GM12878 (cell line): ENCODE data around the gene PMM2. TPM values are rescaled to one million over a fixed set of nuclear protein-coding genes. Genes with fewer than 3 reads are reported as not detected.

Experiments used
- ATAC-seq: fragments of 200-7000 bp; cut with Tn5 transposase; 3 replicates; pipeline ENCODE4 v1.9.1; 2020; ENCODE audit warnings: mild to moderate bottlenecking, moderate library complexity
- BruUV-seq: library from RNA; stranded (reverse); fragments of 400-500 nt; replicated peaks from 2 replicates; lab custom pipeline; 2021; lab: Mats Ljungman, UMichigan
- CTCF ChIA-PET: fragments of 300-600 bp; sonication (Branson Sonifier 250); formaldehyde crosslinking; extraction: SDS; loops from one replicate; lab custom pipeline; 2021; ENCODE audit warnings: inconsistent platforms; lab: Yijun Ruan, JAX
- POLR2A ChIA-PET: fragments of 350-600 bp; formaldehyde crosslinking; extraction: SDS; loops from one replicate; lab custom pipeline; 2021; ENCODE audit warnings: inconsistent platforms; lab: Charles Lee
- RAD21 ChIA-PET: fragments of 300-600 bp; sonication (Branson Sonifier 250); formaldehyde crosslinking; loops from one replicate; lab custom pipeline; 2023; ENCODE audit warnings: antibody characterized with exemption; ENCODE audit not compliant: unreplicated experiment; lab: Charles Lee
- SMC1A ChIA-PET: fragments of 300-600 bp; sonication (Branson Sonifier 250); formaldehyde crosslinking; loops from one replicate; lab custom pipeline; 2023; ENCODE audit not compliant: unreplicated experiment, uncharacterized antibody; lab: Charles Lee
- DNase-seq: peaks from one replicate; pipeline ENCODE4 v3.0.0-alpha.2; 2011; ENCODE audit warnings: low read depth, low spot score
- FAIRE-seq: peaks from 3 replicates; lab custom pipeline; 2011; peaks lifted over from hg19 to GRCh38; lab: Jason Lieb, UNC
- H2AFZ ChIP-seq: 2 replicates; pipeline ENCODE4 v1.6.0; 2011; ENCODE audit warnings: low read depth, low read length, control low read depth; ENCODE audit not compliant: control insufficient read depth
- H3K27ac ChIP-seq: 2 replicates; pipeline ENCODE4 v1.5.1; 2011; ENCODE audit warnings: control low read depth; ENCODE audit not compliant: control insufficient read depth, insufficient read depth
- H3K27me3 ChIP-seq, 2 experiments: replicated peaks in 1 of 2; 2 replicates each; pipeline versions ENCODE4 v1.6.0 to v1.6.1; 2011; ENCODE audit warnings: low read length in 1 of 2; ENCODE audit not compliant: control insufficient read depth in 2 of 2, insufficient read depth in 2 of 2
- H3K36me3 ChIP-seq, 2 experiments: 2 replicates each; pipeline ENCODE4 v1.5.1; 2011; ENCODE audit warnings: low read length in 1 of 2; ENCODE audit not compliant: control insufficient read depth in 2 of 2, insufficient read depth in 2 of 2
- H3K4me1 ChIP-seq: 2 replicates; pipeline ENCODE4 v1.6.1; 2011; ENCODE audit warnings: mild to moderate bottlenecking, low read length, moderate library complexity, mixed read lengths; ENCODE audit not compliant: control insufficient read depth, insufficient read depth
- H3K4me2 ChIP-seq: 2 replicates; pipeline ENCODE4 v1.6.0; 2011; ENCODE audit warnings: control low read depth; ENCODE audit not compliant: control insufficient read depth, insufficient read depth
- H3K4me3 ChIP-seq: fragments of 200-600 bp; sonication (generic); 2 replicates; pipeline ENCODE4 v1.5.1; 2016
- H3K79me2 ChIP-seq: 2 replicates; pipeline ENCODE4 v1.6.0; 2011; ENCODE audit warnings: low read length; ENCODE audit not compliant: control insufficient read depth, insufficient read depth
- H3K9ac ChIP-seq: 2 replicates; pipeline ENCODE4 v1.8.0; 2011; ENCODE audit warnings: low read length, control low read depth, mixed read lengths; ENCODE audit not compliant: control insufficient read depth, insufficient read depth
- H3K9me3 ChIP-seq: replicated peaks from 3 replicates; pipeline ENCODE4 v1.5.1; 2011; ENCODE audit warnings: mild to moderate bottlenecking, low read length; ENCODE audit not compliant: control insufficient read depth, insufficient read depth
- H4K20me1 ChIP-seq: 2 replicates; pipeline ENCODE4 v1.6.0; 2011; ENCODE audit not compliant: control insufficient read depth, insufficient read depth
- BHLHE40 ChIP-seq, 2 experiments: fragments of 450-650 bp in 1 of 2; IDR thresholded peaks; 2 replicates each; pipeline ENCODE4 v1.6.1; 2011 to 2017; ENCODE audit warnings: low read depth in 2 of 2, borderline replicate concordance in 1 of 2, improper control_type of control experiment in 1 of 2, low read length in 1 of 2, mild to moderate bottlenecking in 1 of 2
- BMI1 ChIP-seq: fragments of 450-650 bp; IDR thresholded peaks from 2 replicates; pipeline ENCODE4 v1.6.1; 2016; ENCODE audit warnings: mild to moderate bottlenecking, moderate library complexity, borderline replicate concordance
- CHD4 ChIP-seq: fragments of 200-600 bp; sonication (generic); IDR thresholded peaks from 2 replicates; pipeline ENCODE4 v1.6.1; 2016; ENCODE audit warnings: mild to moderate bottlenecking
- CREB1 ChIP-seq: IDR thresholded peaks from 2 replicates; pipeline ENCODE4 v1.6.1; 2012; ENCODE audit warnings: low read depth, mild to moderate bottlenecking, inconsistent platforms
- JUND ChIP-seq: IDR thresholded peaks from 2 replicates; pipeline ENCODE4 v1.6.1; 2012; ENCODE audit warnings: low read depth, mild to moderate bottlenecking, low read length, improper control_type of control experiment, moderate library complexity
- MEF2B ChIP-seq: fragments of 450-650 bp; IDR thresholded peaks from 2 replicates; pipeline ENCODE4 v1.6.1; 2018; ENCODE audit warnings: mild to moderate bottlenecking, moderate library complexity; ENCODE audit not compliant: partially characterized antibody, poor library complexity, severe bottlenecking
- ZBED1 ChIP-seq: IDR thresholded peaks from 2 replicates; pipeline ENCODE4 v1.6.1; 2016; ENCODE audit warnings: borderline replicate concordance
- WGBS: methylation state at CpG from one replicate; pipeline ENCODE4 v1.1.6; 2016; ENCODE audit warnings: low lambda C conversion rate; ENCODE audit not compliant: insufficient replicate concordance, insufficient coverage; ENCODE audit errors: missing lambda C conversion rate; 5-methylcytosine and 5-hydroxymethylcytosine counted together
- in situ Hi-C: fragments of 300-500 bp; cut with MboI; formaldehyde crosslinking; loops from 9 replicates; pipeline ENCODE4 v1.14.3; 2018; ENCODE audit warnings: mixed read lengths
- intact Hi-C: fragments of 100-400 bp; cut with micrococcal nuclease; formaldehyde crosslinking; loops from one replicate; pipeline ENCODE4 v1.14.2; 2022; ENCODE audit not compliant: unreplicated experiment
- polyA plus RNA-seq, 11 experiments: library from polyadenylated mRNA; depleted of rRNA in 4 of 11; unstranded in 6 of 11; stranded (reverse) in 5 of 11; fragments of >200 nt; fragmentation: Nextera tagmentation in 4 of 11; fragmentation: Illumina TruSeq in 1 of 11; extraction: Ambion mirVana in 4 of 11; extraction: Trizol in 1 of 11; gene quantifications; 1 replicate in 1 of 11; 2 replicates in 10 of 11; pipeline versions ENCODE4 v1.2.1 to v1.2.3, GENCODE V29; 2011 to 2016; ENCODE audit warnings: inconsistent platforms in 2 of 11, missing spikeins in 2 of 11, low read depth in 1 of 11
- total RNA-seq, 4 experiments: library from RNA; depleted of rRNA in 3 of 4; stranded (reverse); fragments of >200 nt in 3 of 4; fragmentation: Illumina TruSeq in 1 of 4; extraction: Trizol in 1 of 4; gene quantifications; 2 replicates each; pipeline versions ENCODE4 v1.2.1 to v1.2.3, GENCODE V29; 2013 to 2021
- TF ChIP-seq, protein P1 (sequence below): fragments of 450-650 bp; IDR thresholded peaks from 2 replicates; pipeline ENCODE4 v1.6.1; 2017; ENCODE audit warnings: borderline replicate concordance
- TF ChIP-seq, protein P2 (sequence below): IDR thresholded peaks from 2 replicates; pipeline ENCODE4 v1.6.1; 2011; ENCODE audit warnings: low read depth, mild to moderate bottlenecking, low read length, moderate library complexity, borderline replicate concordance; ENCODE audit errors: extremely low read depth
- TF ChIP-seq, protein P3 (sequence below): fragments of 450-650 bp; IDR thresholded peaks from 2 replicates; pipeline ENCODE4 v1.6.1; 2016; ENCODE audit warnings: mild to moderate bottlenecking

The PMM2 gene
- total and polyA plus RNA-seq, 10 of the 15 experiments (the other 5 are each of a cell fraction or from before 2014, with no cell fraction given) = 22.6 to 69.4 (median 52.3) TPM

DNA sequence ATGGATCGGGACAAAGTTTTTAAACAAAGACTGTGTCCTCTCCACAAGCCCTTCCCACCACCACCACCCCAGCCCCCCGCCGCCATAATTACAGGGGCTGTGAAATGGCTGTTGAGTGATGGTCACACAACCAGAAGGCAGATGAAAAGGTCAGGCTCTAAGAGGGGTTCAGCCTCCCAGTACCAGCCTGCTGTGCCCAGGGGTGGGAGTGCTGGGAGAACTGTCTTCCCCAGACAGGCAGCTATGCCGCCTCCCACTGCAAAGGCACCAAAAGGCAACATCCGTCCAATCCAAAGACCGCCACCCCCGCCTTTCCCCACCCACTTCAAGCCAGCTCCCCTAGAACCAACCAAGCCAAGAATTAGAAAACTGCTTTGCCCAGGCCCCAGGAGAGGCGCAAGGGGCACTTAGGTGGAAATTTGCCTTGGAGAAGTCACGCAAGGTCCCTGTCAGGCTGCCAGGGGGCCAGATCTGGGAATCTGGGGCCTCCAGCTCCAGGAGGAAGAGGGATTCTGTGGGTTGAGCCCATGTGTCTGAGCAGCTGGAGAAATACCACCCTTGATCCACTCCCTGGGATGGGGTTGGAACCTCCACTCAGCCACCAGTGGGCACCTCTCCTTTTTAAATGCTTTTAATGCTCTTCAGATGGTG, 56.8 kb downstream of the PMM2 start:
- H3K4me1 ChIP-seq = no peaks in the 10 kb centered on the region; the same call in 1 of the 2 replicates
- no peaks in the 10 kb centered on the region for H4K20me1 ChIP-seq
- WGBS = 91% methylated on average over 9 of the region's 9 CpGs
- no TSS peak for BruUV-seq
- H3K27me3 ChIP-seq = no peaks in the 10 kb centered on the region
- no peaks in the 10 kb centered on the region for H3K79me2 ChIP-seq
- H3K4me2 ChIP-seq = no peak overlapping the region
- intact Hi-C loops = no loop called here
- POLR2A ChIA-PET = interaction anchor here (0.7 to 1.2 kb wide), 2 partner anchors 9 to 15 kb away, joined by 3 read pairs; partner anchors contain the start of gene CARHSP1
- H3K9ac ChIP-seq = no peak overlapping the region
- no peak overlapping the region for H3K4me3 ChIP-seq
- peaks cover 28 to 63% of the 10 kb centered on the region in 2 experiments for H3K36me3 ChIP-seq
- RAD21 ChIA-PET = interaction anchor here (1.4 kb wide), 1 partner anchor 26 kb away, joined by 5 read pairs; no protein-coding TSS in a partner anchor
- FAIRE-seq (no peak), DNase-seq (no peak), ATAC-seq (no peak)
- no peak overlapping the region for H2AFZ ChIP-seq
- no peaks in the 10 kb centered on the region for H3K9me3 ChIP-seq
- in situ Hi-C loops = no loop called here
- H3K27ac ChIP-seq = no peak overlapping the region
- CTCF ChIA-PET = interaction anchor here (1.9 kb wide), 1 partner anchor 27 kb away, joined by 8 read pairs; the partner anchor contains the start of gene LITAFD
- SMC1A ChIA-PET = interaction anchor here (1.2 kb wide), 1 partner anchor 14 kb away, joined by 3 read pairs; the partner anchor contains the start of gene CARHSP1
- no peak for TF ChIP-seq JUND

DNA sequence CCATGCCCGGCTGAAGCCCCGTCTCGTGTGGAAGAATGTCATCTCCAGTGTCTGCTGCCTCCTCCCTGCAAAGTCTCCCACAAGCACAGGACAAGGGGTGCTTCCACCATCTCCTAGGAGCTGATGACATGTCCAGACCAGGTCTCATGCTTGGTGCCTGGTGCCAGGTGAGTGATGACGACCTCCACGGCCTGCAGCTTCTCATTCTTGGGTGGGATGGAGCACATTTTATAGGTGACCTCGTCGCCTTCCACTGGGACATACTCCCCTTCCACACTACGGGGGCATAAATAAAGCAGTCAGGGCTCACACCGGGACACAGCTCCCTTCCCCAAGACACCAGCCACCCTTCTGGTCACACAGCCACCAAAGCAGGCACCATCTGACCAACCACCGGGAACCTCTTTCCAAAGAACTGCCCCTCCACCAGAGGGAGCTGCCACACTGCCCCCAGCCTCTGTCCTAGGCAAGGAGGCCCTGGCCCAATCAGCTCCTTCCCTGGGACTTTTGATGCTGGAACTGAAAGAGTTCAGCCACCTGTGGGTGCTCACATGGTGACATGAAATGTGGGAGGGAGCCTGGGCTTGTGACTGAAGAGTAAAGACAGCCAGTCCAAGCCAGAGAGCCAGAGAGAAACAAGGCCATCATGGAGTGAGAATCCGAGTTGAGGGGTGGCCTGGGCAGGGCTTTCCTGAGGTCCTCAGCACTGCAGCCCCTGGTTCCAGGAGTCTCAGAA, 57.6 kb downstream of the PMM2 start:
- Histone ChIP-seq H3K9ac (no peak overlapping the region), H3K4me3 (no peak overlapping the region), H4K20me1 (peaks cover 3% of the 10 kb centered on the region; the same call in 1 of the 2 replicates), H3K4me2 (no peak overlapping the region), H3K4me1 (no peaks in the 10 kb centered on the region; the same call in 1 of the 2 replicates), H3K27me3 (no peaks in the 10 kb centered on the region), H3K9me3 (no peaks in the 10 kb centered on the region), H3K36me3 (peaks cover 22 to 57% of the 10 kb centered on the region in 2 experiments), H2AFZ (no peak overlapping the region), H3K27ac (no peak overlapping the region), H3K79me2 (peaks cover 4% of the 10 kb centered on the region)
- intact Hi-C loops (no loop called here), in situ Hi-C loops (no loop called here)
- FAIRE-seq (no peak), ATAC-seq (peak; percentile 23; the same call in 2 of the 3 replicates), DNase-seq (no peak)
- RAD21 ChIA-PET = interaction anchor here (1.4 kb wide), 1 partner anchor 25 kb away, joined by 5 read pairs; no protein-coding TSS in a partner anchor
- BruUV-seq = no TSS peak
- POLR2A ChIA-PET = interaction anchor here (0.7 kb wide), 1 partner anchor 14 kb away, joined by 3 read pairs; the partner anchor contains the start of gene CARHSP1
- CTCF ChIA-PET = interaction anchor here (0.6 to 1.9 kb wide), 3 partner anchors 13 to 84 kb away, joined by 4 to 8 read pairs (median 5); partner anchors contain the start of genes CARHSP1 and LITAFD
- WGBS = 83% methylated on average over 11 of the region's 11 CpGs
- SMC1A ChIA-PET = interaction anchor here (0.6 to 1.2 kb wide), 2 partner anchors 13 to 43 kb away, joined by 3 read pairs; partner anchors contain the start of gene CARHSP1
- TF ChIP-seq BHLHE40 (IDR thresholded peaks at IDR 0.05; ENCODE audit: borderline replicate concordance in 1 of 2, low read depth in 2 of 2, low read length in 1 of 2) (no peak), ZBED1 (no peak), BMI1 (no peak), CREB1 (no peak), MEF2B (no peak), CHD4 (no peak)
- TF ChIP-seq, protein P1, sequence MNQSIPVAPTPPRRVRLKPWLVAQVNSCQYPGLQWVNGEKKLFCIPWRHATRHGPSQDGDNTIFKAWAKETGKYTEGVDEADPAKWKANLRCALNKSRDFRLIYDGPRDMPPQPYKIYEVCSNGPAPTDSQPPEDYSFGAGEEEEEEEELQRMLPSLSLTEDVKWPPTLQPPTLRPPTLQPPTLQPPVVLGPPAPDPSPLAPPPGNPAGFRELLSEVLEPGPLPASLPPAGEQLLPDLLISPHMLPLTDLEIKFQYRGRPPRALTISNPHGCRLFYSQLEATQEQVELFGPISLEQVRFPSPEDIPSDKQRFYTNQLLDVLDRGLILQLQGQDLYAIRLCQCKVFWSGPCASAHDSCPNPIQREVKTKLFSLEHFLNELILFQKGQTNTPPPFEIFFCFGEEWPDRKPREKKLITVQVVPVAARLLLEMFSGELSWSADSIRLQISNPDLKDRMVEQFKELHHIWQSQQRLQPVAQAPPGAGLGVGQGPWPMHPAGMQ = no peak
- TF ChIP-seq, protein P2, sequence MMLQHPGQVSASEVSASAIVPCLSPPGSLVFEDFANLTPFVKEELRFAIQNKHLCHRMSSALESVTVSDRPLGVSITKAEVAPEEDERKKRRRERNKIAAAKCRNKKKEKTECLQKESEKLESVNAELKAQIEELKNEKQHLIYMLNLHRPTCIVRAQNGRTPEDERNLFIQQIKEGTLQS = no peak
- TF ChIP-seq, protein P3, sequence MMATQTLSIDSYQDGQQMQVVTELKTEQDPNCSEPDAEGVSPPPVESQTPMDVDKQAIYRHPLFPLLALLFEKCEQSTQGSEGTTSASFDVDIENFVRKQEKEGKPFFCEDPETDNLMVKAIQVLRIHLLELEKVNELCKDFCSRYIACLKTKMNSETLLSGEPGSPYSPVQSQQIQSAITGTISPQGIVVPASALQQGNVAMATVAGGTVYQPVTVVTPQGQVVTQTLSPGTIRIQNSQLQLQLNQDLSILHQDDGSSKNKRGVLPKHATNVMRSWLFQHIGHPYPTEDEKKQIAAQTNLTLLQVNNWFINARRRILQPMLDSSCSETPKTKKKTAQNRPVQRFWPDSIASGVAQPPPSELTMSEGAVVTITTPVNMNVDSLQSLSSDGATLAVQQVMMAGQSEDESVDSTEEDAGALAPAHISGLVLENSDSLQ = no peak
